GM18517 (cell line): ENCODE results near the gene FOXR1.
A peak's percentile ranks its signal among the peaks of the same experiment; 100 is the strongest.
"Not testable (repeated sequence)": the region's sequence is repeated elsewhere in the genome, so short reads cannot be mapped to it uniquely, and the experiment has no call there.

Experiments used
- ATAC-seq: cut with Tn5 transposase; IDR thresholded peaks from one replicate; pipeline ENCODE4 v1.9.1; 2021; ENCODE audit warnings: mild to moderate bottlenecking, moderate library complexity; ENCODE audit not compliant: unreplicated experiment

FOXR1 gene

GRCh38 chr11:118991486-118992038 is 20.0 kb downstream of the FOXR1 start:
- not testable (repeated sequence) for ATAC-seq

GRCh38 chr11:118996926-118997626 is 25.5 kb downstream of the FOXR1 start:
- ATAC-seq: peak; percentile 13

- ATAC-seq: peak; percentile 84
These were observed 26.2 kb downstream of the FOXR1 start, which contains the start of gene CENATAC for GRCh38 chr11:118997627-118998387. Gene CENATAC (plus strand): TSS chr11:118998138. CDS start chr11:118998198, 60 bp downstream.

GRCh38 chr11:118998388-118998717 is 26.8 kb downstream of the FOXR1 start:
- ATAC-seq: no peak

- no peak for ATAC-seq
These were observed 27.3 kb downstream of the FOXR1 start for GRCh38 chr11:118998822-118999221.

- ATAC-seq: no peak
These were observed 29.3 kb downstream of the FOXR1 start for GRCh38 chr11:119000906-119001305.

GRCh38 chr11:119006656-119007055 is 35.1 kb downstream of the FOXR1 start:
- no peak for ATAC-seq

- no peak for ATAC-seq
These were observed 40.0 kb downstream of the FOXR1 start for GRCh38 chr11:119011476-119012053.

GRCh38 chr11:119012629-119013170 is 41.1 kb downstream of the FOXR1 start:
- no peak for ATAC-seq

- ATAC-seq: no peak
These were observed 42.8 kb downstream of the FOXR1 start for GRCh38 chr11:119014209-119014924.

GRCh38 chr11:119015054-119015611 is 43.6 kb downstream of the FOXR1 start:
- ATAC-seq: no peak

GRCh38 chr11:119016216-119017009 is 44.9 kb downstream of the FOXR1 start:
- ATAC-seq: no peak

GRCh38 chr11:119017377-119017776 is 45.8 kb downstream of the FOXR1 start:
- ATAC-seq: not testable (repeated sequence)

- peak; percentile 83 for ATAC-seq
These were observed 46.7 kb downstream of the FOXR1 start, which contains the start of the genes RPS25 and TRAPPC4 for GRCh38 chr11:119018074-119018938. Gene RPS25 (minus strand): TSS chr11:119018343. CDS start chr11:119018284, 59 bp downstream. Gene TRAPPC4 (plus strand): TSS chr11:119018766. CDS start chr11:119018796, 30 bp downstream.

GRCh38 chr11:119019996-119020395 is 48.4 kb downstream of the FOXR1 start:
- no peak for ATAC-seq

GRCh38 chr11:119021631-119022030 is 50.1 kb downstream of the FOXR1 start:
- ATAC-seq: no peak

- no peak for ATAC-seq
These were observed 52.2 kb downstream of the FOXR1 start for GRCh38 chr11:119023741-119024140.

- ATAC-seq: no peak
These were observed 53.0 kb downstream of the FOXR1 start for GRCh38 chr11:119024430-119025098.
